ENCODE measurements around the gene CFLAR. TPM values are rescaled to one million over a fixed set of nuclear protein-coding genes. Genes with fewer than 3 reads are reported as not detected.

The CFLAR gene
- total RNA-seq, 1 donor from 2014 or later = 144 TPM

DNA sequence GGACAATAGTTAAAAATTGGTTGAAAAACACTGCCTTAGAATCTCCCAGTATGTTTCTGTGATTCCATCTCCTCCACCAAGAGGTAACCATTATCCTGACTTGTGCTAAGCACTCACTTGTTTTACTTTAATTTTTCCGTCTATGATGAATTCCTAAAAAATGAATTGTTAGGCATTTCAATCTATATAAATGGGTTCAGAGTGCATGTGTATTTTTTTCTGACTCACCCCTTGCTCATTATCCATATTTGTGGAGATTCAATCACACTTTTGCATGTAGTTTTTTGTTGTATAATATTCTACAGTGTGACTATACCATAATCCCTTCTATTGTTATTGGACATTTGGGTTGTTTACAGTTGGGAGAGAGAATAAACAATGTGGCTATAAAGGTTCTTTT lies 42.9 kb upstream of the CFLAR start:
- intact Hi-C loops (cut with DNase I) = loop anchor here (5.0 to 10.0 kb wide), 2 partner anchors 108 to 171 kb away; partner anchors contain the start of gene ORC2
- DNase-seq (ENCODE audit: extremely low spot score in 2 of 2) = no peak
- H3K36me3 ChIP-seq = peaks cover 0 to under 1% of the 10 kb centered on the region in 2 donors
- no peaks in the 10 kb centered on the region for H3K27me3 ChIP-seq
- TF ChIP-seq POLR2AphosphoS5 (IDR thresholded peaks at IDR 0.05; ENCODE audit: insufficient read depth in 1 of 2, low read depth in 1 of 2) (no peak), POLR2A (IDR thresholded peaks at IDR 0.05) (no peak)
- TF ChIP-seq, protein P1, sequence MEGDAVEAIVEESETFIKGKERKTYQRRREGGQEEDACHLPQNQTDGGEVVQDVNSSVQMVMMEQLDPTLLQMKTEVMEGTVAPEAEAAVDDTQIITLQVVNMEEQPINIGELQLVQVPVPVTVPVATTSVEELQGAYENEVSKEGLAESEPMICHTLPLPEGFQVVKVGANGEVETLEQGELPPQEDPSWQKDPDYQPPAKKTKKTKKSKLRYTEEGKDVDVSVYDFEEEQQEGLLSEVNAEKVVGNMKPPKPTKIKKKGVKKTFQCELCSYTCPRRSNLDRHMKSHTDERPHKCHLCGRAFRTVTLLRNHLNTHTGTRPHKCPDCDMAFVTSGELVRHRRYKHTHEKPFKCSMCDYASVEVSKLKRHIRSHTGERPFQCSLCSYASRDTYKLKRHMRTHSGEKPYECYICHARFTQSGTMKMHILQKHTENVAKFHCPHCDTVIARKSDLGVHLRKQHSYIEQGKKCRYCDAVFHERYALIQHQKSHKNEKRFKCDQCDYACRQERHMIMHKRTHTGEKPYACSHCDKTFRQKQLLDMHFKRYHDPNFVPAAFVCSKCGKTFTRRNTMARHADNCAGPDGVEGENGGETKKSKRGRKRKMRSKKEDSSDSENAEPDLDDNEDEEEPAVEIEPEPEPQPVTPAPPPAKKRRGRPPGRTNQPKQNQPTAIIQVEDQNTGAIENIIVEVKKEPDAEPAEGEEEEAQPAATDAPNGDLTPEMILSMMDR (IDR thresholded peaks at IDR 0.05) = no peak
- H3K9me3 ChIP-seq = no peaks in the 10 kb centered on the region
- H3K4me3 ChIP-seq = peak overlapping the region in 1 of 2 donors; percentile 83
- peaks cover 40% of the 10 kb centered on the region for H3K4me1 ChIP-seq
- no peak overlapping the region for H3K27ac ChIP-seq

DNA sequence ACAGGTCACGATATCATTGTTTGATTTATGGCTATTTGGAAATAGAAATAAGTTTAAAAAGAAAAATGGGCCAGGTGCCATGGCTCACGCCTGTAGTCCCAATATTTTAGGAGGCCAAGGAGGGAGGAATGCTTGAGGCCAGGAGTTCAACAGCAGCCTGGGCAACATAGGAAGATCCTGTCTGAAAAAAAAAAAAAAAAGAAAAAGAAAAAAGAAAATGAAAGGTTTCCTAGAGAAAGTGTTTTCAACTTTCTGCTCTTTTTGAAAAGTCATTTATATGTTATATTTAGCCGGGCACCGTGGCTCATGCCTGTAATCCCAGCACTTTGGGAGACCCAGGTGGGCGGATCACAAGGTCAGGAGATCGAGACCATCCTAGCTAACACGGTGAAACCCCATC lies 41.0 kb upstream of the CFLAR start:
- peaks cover 0 to 14% of the 10 kb centered on the region in 2 donors for H3K36me3 ChIP-seq
- no peak for DNase-seq (ENCODE audit: extremely low spot score in 2 of 2)
- intact Hi-C loops (cut with DNase I) = loop anchor here (5.0 to 10.0 kb wide), 2 partner anchors 110 to 173 kb away; partner anchors contain the start of gene ORC2
- peaks cover 23% of the 10 kb centered on the region for H3K4me1 ChIP-seq
- H3K4me3 ChIP-seq = no peak overlapping the region
- H3K9me3 ChIP-seq = no peaks in the 10 kb centered on the region
- no peak overlapping the region for H3K27ac ChIP-seq
- no peaks in the 10 kb centered on the region for H3K27me3 ChIP-seq
- TF ChIP-seq POLR2AphosphoS5 (IDR thresholded peaks at IDR 0.05; ENCODE audit: insufficient read depth in 1 of 2, low read depth in 1 of 2) = no peak
- TF ChIP-seq, protein P1 (IDR thresholded peaks at IDR 0.05) = no peak
- TF ChIP-seq POLR2A (IDR thresholded peaks at IDR 0.05) = no peak

DNA sequence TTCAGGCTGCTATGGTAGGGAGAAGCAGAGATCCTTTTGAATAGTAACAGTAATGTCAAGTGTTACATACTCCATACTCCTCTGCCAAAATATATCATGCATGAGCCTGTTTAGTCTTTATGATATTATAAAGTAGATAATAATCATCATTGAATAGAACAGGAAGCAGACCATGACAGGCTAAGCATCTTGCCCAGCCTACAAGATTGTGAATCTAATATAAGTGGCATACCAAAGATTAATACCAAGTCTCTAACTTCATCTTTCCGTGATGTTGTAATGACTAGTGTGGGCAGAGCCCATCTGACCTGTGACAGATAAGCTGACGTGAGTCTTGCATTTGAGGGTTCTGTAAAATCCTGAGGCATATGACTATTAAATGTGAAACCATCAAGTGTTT lies 31.1 kb upstream of the CFLAR start:
- TF ChIP-seq, protein P1 (IDR thresholded peaks at IDR 0.05) = no peak
- TF ChIP-seq POLR2A (IDR thresholded peaks at IDR 0.05) (no peak), POLR2AphosphoS5 (IDR thresholded peaks at IDR 0.05; ENCODE audit: insufficient read depth in 1 of 2, low read depth in 1 of 2) (no peak)
- no peak overlapping the region for H3K27ac ChIP-seq
- H3K4me1 ChIP-seq = no peaks in the 10 kb centered on the region
- intact Hi-C loops (cut with DNase I) = no loop called here
- peaks cover 0 to 60% of the 10 kb centered on the region in 2 donors for H3K36me3 ChIP-seq
- no peaks in the 10 kb centered on the region for H3K27me3 ChIP-seq
- no peak overlapping the region for H3K4me3 ChIP-seq
- no peaks in the 10 kb centered on the region for H3K9me3 ChIP-seq
- DNase-seq (ENCODE audit: extremely low spot score in 2 of 2) = no peak

DNA sequence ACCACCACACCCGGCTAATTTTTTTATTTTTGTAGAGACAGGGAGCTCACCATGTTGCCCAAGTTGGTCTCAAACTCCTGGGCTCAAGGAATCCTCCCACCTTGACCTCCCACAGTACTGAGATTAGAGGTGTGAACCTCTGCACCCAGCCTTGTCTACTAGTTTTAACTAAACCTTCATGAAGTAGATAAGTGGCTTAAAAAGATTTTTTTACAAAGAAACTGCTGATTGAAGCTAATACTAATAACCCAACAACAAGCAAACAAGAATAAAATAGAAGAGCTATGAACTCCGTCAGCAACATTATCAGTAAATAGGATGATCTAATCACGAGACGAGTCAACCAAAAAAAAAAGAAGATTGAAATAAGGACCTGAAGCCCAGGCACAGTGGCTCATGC lies 25.4 kb upstream of the CFLAR start:
- peaks cover 0 to 24% of the 10 kb centered on the region in 2 donors for H3K36me3 ChIP-seq

DNA sequence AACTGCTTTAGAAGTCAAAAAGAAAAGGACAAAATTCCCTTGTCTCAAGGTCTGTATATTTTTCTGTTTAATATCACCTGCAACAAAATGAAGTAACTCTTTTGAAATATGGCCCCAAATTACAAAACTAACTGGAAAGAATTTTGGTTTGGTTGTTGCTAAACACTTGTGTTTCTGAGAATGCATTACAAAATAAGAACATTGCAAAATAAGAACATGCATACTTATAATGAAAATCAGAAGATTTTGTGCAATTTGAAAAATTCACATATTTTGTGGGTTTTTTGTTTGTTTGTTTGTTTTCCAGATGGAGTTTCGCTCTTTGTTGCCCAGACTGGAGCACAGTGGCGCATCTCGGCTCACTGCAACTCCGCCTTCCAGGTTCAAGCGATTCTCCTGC lies 22.4 kb upstream of the CFLAR start:
- TF ChIP-seq POLR2A (IDR thresholded peaks at IDR 0.05) (no peak), POLR2AphosphoS5 (IDR thresholded peaks at IDR 0.05; ENCODE audit: insufficient read depth in 1 of 2, low read depth in 1 of 2) (no peak)
- TF ChIP-seq, protein P1 (IDR thresholded peaks at IDR 0.05) = no peak
- no peak for DNase-seq (ENCODE audit: extremely low spot score in 2 of 2)
- no peak overlapping the region for H3K4me3 ChIP-seq
- intact Hi-C loops (cut with DNase I) = no loop called here
- H3K9me3 ChIP-seq = no peaks in the 10 kb centered on the region
- H3K27me3 ChIP-seq = no peaks in the 10 kb centered on the region
- peaks cover 0 to 5% of the 10 kb centered on the region in 2 donors for H3K36me3 ChIP-seq
- no peaks in the 10 kb centered on the region for H3K4me1 ChIP-seq
- H3K27ac ChIP-seq = no peak overlapping the region

More for the DNA sequence above, 25.4 kb upstream of the CFLAR start:
- no peaks in the 10 kb centered on the region for H3K9me3 ChIP-seq
- intact Hi-C loops (cut with DNase I) = no loop called here
- no peak for DNase-seq (ENCODE audit: extremely low spot score in 2 of 2)
- TF ChIP-seq, protein P1 (IDR thresholded peaks at IDR 0.05) = no peak
- TF ChIP-seq POLR2A (IDR thresholded peaks at IDR 0.05) (no peak), POLR2AphosphoS5 (IDR thresholded peaks at IDR 0.05; ENCODE audit: insufficient read depth in 1 of 2, low read depth in 1 of 2) (no peak)
- H3K27ac ChIP-seq = no peak overlapping the region
- H3K4me3 ChIP-seq = no peak overlapping the region
- H3K4me1 ChIP-seq = no peaks in the 10 kb centered on the region
- H3K27me3 ChIP-seq = no peaks in the 10 kb centered on the region
